NCI-H774 (cell line): ENCODE data around the gene TMEM170A.

ENCODE experiments used
- DNase-seq: peaks from one replicate; lab custom pipeline; 2025; lab: John Stamatoyannopoulos, UW

Gene TMEM170A

DNA sequence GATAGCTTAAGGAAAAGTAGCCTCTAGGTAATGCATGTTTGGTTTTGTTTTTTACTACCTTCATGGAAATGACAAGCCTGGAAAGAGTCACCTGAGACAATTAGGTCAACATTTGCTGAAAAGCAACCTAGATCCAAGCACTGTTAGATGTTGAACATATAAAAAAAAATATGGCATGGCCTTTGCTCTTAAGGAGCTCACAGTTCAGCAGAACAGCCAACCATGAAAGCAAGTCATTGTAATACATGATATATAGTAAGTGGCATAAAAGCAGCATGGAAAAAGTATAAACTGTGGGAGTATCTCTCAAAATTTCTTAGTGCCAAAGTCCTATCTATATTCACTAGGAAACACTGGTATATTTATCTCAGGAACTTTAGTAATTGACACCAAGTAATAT is 62.8 kb downstream of the TMEM170A start:
- DNase-seq = no peak

GRCh38 chr16:75398333-75398732 is 66.2 kb downstream of the TMEM170A start:
- DNase-seq = no peak

- DNase-seq = no peak
These were observed 69.5 kb downstream of the TMEM170A start for GRCh38 chr16:75394941-75395340.
